Transverse colon (tissue), 4 donors: ENCODE measurements around the gene SCLT1.

ENCODE experiments used
- EP300 ChIP-seq: sonication (generic); formaldehyde crosslinking; IDR thresholded peaks from one replicate; pipeline ENCODE4 v1.6.1; 2017; ENCODE audit warnings: antibody characterized with exemption, low read depth
- POLR2A ChIP-seq: fragments of 450-650 bp; IDR thresholded peaks from one replicate; pipeline ENCODE4 v1.6.1; 2016; ENCODE audit warnings: antibody characterized with exemption, mild to moderate bottlenecking, moderate library complexity
- POLR2AphosphoS5 ChIP-seq, 3 donors: sonication (generic); formaldehyde crosslinking; IDR thresholded peaks; one replicate each; pipeline ENCODE4 v1.6.1; 2016; ENCODE audit warnings: antibody characterized with exemption in 3 of 3
- TF ChIP-seq, protein P1 (sequence below), 5 experiments: fragments of 200-600 bp in 3 of 5; fragments of 450-650 bp in 2 of 5; sonication (generic) in 3 of 5; IDR thresholded peaks; 1 replicate in 2 of 5; 2 replicates in 3 of 5; pipeline ENCODE4 v1.5.1; 2016 to 2017; ENCODE audit warnings: antibody characterized with exemption in 5 of 5, inconsistent platforms in 3 of 5, mild to moderate bottlenecking in 2 of 5, moderate library complexity in 1 of 5

DNA sequence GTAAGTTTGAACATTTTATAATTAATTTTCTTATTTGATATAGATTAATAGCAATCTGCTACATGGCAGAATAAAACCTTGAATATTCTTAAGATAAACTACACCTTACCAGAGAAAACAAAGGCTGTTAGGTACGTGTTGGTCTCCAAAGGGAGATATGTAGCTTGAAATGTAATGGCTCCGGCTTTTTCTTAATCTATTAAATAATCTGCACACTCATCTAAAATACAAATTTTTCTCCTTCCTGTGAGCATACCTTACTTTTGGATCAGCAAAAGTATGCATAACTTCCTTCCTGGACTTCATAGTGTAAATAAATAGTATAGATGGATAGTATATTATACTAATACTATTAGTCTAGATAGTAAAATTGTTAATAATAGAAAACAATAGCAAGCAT, 142.5 kb downstream of the SCLT1 start:
- TF ChIP-seq, protein P1, sequence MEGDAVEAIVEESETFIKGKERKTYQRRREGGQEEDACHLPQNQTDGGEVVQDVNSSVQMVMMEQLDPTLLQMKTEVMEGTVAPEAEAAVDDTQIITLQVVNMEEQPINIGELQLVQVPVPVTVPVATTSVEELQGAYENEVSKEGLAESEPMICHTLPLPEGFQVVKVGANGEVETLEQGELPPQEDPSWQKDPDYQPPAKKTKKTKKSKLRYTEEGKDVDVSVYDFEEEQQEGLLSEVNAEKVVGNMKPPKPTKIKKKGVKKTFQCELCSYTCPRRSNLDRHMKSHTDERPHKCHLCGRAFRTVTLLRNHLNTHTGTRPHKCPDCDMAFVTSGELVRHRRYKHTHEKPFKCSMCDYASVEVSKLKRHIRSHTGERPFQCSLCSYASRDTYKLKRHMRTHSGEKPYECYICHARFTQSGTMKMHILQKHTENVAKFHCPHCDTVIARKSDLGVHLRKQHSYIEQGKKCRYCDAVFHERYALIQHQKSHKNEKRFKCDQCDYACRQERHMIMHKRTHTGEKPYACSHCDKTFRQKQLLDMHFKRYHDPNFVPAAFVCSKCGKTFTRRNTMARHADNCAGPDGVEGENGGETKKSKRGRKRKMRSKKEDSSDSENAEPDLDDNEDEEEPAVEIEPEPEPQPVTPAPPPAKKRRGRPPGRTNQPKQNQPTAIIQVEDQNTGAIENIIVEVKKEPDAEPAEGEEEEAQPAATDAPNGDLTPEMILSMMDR (IDR thresholded peaks at IDR 0.05) = no peak
- TF ChIP-seq POLR2A (no peak), POLR2AphosphoS5 (IDR thresholded peaks at IDR 0.05) (no peak), EP300 (no peak)
